GM12875 (cell line): ENCODE data around the gene XPC.

Source experiments
- H3K4me3 ChIP-seq: one replicate; pipeline ENCODE4 v1.5.1; 2011; ENCODE audit warnings: low read depth, low read length, control low read depth
- TF ChIP-seq, protein P1 (sequence below): IDR thresholded peaks from 2 replicates; pipeline ENCODE4 v1.5.1; 2011; ENCODE audit warnings: low read depth, mild to moderate bottlenecking, control low read depth, inconsistent platforms, low read length, moderate library complexity, borderline replicate concordance; ENCODE audit not compliant: insufficient read depth

XPC gene

DNA sequence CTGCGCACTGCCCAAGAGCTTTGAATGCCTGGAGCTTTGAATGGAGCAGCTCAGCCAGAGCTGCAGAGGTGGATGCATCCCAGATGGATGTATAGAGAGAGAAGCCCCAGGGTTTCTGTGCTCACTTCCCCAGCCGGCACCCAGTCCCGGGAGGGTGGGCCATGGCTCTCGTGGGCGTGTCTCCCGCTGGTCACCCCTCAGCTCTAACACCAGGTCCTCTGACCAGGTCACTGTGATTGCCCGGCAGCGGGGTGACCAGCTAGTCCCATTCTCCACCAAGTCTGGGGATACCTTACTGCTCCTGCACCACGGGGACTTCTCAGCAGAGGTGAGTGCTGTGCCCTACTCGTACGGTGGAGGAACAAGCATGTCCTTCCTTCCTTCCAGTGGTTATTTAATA is 42.8 kb downstream of the XPC start:
- no peak overlapping the region for H3K4me3 ChIP-seq
- TF ChIP-seq, protein P1, sequence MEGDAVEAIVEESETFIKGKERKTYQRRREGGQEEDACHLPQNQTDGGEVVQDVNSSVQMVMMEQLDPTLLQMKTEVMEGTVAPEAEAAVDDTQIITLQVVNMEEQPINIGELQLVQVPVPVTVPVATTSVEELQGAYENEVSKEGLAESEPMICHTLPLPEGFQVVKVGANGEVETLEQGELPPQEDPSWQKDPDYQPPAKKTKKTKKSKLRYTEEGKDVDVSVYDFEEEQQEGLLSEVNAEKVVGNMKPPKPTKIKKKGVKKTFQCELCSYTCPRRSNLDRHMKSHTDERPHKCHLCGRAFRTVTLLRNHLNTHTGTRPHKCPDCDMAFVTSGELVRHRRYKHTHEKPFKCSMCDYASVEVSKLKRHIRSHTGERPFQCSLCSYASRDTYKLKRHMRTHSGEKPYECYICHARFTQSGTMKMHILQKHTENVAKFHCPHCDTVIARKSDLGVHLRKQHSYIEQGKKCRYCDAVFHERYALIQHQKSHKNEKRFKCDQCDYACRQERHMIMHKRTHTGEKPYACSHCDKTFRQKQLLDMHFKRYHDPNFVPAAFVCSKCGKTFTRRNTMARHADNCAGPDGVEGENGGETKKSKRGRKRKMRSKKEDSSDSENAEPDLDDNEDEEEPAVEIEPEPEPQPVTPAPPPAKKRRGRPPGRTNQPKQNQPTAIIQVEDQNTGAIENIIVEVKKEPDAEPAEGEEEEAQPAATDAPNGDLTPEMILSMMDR: no peak

DNA sequence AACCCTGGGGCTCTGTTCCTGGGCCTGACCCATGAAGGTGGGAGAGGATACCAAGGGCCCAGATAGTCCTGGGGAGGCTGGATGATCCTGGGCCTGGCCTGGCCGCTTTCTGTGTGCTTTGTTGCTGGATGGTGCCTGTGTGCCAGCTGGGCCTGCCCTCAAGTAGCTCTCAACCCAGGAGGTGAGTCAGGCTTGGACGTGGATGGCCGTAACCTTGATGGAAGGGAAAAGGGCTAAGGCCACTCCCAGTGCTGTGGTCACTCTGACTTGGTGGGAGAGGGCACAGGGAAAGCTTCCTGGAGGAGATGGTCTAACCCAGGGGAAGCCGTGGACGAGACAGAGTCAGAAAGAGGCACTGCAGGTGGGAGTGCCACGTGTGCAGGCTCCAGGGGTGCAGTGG is 44.1 kb downstream of the XPC start:
- TF ChIP-seq, protein P1: no peak
- no peak overlapping the region for H3K4me3 ChIP-seq

DNA sequence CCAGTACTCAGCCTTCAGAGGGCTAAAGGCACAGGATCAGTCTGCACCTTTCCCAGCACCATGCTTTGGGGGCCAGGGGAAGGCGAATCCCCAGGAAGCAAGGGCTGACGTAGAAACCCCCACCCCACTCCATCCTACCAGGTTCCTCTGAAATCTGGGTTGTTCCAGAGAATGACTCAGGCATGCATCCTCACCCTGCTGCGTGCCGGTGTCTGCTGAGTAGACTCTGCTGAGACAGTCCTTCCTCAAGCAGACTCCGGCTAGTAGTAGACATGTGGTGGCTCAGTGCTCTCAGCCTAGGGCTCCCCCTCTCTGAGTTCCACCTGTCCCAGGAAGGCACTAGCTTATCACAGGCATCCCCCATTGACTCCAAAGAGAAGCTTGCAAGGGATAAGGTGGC is 44.5 kb downstream of the XPC start:
- TF ChIP-seq, protein P1: no peak
- no peak overlapping the region for H3K4me3 ChIP-seq

DNA sequence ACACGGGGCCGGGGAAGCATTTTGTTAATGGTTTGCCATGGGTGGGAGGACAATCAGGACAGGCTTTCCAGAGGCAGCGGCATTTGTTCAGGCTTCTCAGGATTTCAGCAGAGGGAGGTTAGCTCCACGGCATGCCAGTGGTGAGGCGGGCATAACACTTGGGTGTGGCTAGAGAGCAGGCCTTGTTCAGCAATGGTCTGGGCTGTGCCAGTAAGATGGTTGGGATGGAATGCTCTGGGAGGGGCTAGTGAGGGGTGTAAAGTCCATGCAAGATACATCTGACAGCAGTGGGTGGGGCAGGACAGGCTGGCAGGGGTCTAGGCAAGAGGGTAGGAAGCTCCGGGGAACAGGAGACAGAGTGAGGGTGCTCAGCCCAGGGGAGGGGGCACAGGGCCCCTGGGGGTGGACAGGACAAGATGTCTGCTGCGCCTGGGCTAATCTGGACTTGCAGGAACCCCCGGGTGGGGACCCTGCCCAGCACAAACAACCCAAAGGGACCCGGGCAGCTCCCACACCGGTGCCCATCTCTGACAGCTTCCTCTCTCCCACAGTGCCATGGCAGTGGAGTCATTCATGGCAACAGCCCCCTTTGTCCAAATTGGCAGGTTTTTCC is 45.1 kb downstream of the XPC start:
- no peak overlapping the region for H3K4me3 ChIP-seq
- TF ChIP-seq, protein P1: no peak

DNA sequence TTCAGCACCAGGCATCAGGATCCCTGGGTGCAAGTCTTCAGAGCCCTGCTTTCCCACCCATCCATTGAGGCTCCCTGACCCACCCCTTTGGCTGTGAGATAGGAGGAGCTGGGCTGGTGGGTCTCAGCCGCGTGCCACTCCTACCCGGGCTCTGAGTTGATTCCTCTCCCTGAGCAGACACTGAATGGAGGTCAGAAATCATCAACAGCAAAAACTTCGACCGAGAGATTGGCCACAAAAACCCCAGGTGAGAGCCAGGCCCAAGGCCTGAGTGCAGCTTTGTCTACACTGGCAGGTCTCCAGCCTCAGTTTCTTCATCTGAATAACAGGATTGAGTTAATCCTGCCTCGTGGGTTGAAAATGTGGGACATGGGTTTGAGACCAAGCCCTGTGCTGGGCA is 45.7 kb downstream of the XPC start:
- no peak overlapping the region for H3K4me3 ChIP-seq
- TF ChIP-seq, protein P1: no peak

DNA sequence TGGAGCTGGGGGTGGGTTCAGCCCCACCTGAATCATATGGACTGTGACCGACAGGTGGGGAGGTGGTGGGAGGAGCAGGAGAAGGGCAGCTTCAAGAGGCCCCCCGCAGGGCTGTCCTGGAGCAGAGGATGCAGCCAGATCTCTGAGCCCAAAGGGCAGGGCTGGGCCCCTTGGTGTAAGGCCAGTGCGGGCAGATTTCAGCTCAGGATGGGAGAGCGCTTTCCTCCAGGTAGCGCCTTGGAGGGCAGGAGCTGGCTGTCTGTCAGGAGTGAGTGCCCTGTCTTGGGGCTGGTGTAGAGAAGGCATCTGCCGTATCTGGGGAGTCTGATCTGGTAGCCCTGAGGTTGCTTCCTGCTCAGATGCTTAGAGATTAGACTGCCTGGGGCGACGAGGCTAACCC is 46.3 kb downstream of the XPC start:
- TF ChIP-seq, protein P1: no peak
- no peak overlapping the region for H3K4me3 ChIP-seq

DNA sequence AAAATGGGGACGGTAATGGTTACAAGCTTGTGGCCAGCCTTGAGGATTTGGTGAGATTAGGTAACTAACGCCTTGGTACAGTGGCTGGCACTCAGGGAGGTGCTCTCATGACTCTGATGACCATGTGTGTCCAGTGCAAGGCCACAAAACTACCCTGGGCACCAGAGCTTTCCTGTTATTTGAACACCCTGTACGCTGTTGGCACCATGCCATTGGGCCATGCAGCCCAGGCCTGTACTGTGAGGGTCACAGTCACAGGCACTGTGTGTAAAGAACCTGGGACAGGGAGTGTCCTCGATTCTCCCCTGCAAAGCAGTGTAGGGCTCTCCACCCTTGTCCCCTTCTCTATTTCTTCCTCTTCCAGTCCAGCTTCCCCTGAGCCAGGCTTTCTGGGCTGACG is 47.3 kb downstream of the XPC start:
- no peak overlapping the region for H3K4me3 ChIP-seq
- TF ChIP-seq, protein P1: no peak
